ENCODE data around the gene ZNF319. TPM values are rescaled to one million over a fixed set of nuclear protein-coding genes. Genes with fewer than 3 reads are reported as not detected.

Gene ZNF319
- total RNA-seq, 1 donor from 2014 or later, result 14.2 TPM

DNA sequence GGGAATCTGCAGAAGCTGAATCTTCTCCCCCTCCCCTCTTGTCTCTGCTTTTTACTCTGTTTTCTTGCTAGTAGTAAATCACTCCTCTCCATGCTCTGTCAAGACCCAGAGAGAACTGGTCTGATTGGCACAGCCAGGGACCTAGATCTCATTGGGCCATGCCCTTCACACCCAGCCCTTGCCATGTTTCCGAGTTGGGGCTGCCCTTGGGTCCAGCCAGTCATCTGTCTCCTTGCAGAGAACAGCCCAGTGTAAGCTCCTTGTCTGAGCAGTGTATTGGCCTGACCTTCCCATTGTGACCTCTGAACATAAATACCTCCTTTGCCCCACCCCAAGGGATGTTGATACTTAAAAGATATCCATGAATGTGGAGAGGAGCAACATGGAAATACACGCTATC is 28.9 kb upstream of the ZNF319 start:
- no peaks in the 10 kb centered on the region for H3K36me3 Mint-ChIP-seq
- no peaks in the 10 kb centered on the region for H3K9me3 Mint-ChIP-seq
- TF ChIP-seq, protein P1, sequence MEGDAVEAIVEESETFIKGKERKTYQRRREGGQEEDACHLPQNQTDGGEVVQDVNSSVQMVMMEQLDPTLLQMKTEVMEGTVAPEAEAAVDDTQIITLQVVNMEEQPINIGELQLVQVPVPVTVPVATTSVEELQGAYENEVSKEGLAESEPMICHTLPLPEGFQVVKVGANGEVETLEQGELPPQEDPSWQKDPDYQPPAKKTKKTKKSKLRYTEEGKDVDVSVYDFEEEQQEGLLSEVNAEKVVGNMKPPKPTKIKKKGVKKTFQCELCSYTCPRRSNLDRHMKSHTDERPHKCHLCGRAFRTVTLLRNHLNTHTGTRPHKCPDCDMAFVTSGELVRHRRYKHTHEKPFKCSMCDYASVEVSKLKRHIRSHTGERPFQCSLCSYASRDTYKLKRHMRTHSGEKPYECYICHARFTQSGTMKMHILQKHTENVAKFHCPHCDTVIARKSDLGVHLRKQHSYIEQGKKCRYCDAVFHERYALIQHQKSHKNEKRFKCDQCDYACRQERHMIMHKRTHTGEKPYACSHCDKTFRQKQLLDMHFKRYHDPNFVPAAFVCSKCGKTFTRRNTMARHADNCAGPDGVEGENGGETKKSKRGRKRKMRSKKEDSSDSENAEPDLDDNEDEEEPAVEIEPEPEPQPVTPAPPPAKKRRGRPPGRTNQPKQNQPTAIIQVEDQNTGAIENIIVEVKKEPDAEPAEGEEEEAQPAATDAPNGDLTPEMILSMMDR (conservative IDR thresholded peaks at IDR 0.05), result no peak
- H3K27me3 Mint-ChIP-seq, result peaks cover 11% of the 10 kb centered on the region
- no peak for DNase-seq (ENCODE audit: extremely low spot score, unreplicated experiment)
- peaks cover 16% of the 10 kb centered on the region for H3K4me1 Mint-ChIP-seq (ENCODE audit: unreplicated experiment)
- peak overlapping the region; percentile 73 for H3K27ac Mint-ChIP-seq
- peak overlapping the region; percentile 79 for H3K4me3 Mint-ChIP-seq

DNA sequence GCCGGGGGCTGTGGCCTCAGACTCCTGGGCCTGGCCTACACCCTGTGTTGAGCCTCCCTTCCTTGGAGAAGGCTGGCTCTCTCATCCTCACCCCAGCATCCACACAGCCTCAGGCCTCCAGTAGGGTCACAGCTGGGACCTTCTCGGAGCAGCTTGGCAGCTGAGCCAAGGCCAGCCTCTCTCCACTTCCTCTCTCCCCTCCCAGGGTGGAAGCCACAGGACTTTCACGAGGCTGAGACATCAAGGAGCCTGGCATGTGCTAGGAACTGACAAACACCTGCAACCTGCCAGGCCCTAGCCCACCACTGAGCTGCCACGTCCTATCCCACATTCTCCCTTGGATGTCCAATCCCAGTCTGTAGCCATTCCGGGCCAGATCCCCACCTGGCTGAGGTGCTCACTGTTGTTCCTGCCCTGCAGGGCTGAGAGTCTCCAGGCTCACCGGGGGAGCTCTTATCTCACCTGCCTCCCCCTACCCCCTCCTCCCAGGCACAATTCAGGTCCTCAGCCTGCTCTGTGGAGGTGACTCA is 28.1 kb upstream of the ZNF319 start:
- DNase-seq (ENCODE audit: extremely low spot score, unreplicated experiment), result no peak
- Mint-ChIP-seq H3K36me3 (no peaks in the 10 kb centered on the region), H3K27me3 (peaks cover 19% of the 10 kb centered on the region), H3K4me3 (peak overlapping the region; percentile 60), H3K27ac (no peak overlapping the region), H3K9me3 (no peaks in the 10 kb centered on the region), H3K4me1 (ENCODE audit: unreplicated experiment) (peaks cover 16% of the 10 kb centered on the region)
- TF ChIP-seq, protein P1 (conservative IDR thresholded peaks at IDR 0.05), result no peak

DNA sequence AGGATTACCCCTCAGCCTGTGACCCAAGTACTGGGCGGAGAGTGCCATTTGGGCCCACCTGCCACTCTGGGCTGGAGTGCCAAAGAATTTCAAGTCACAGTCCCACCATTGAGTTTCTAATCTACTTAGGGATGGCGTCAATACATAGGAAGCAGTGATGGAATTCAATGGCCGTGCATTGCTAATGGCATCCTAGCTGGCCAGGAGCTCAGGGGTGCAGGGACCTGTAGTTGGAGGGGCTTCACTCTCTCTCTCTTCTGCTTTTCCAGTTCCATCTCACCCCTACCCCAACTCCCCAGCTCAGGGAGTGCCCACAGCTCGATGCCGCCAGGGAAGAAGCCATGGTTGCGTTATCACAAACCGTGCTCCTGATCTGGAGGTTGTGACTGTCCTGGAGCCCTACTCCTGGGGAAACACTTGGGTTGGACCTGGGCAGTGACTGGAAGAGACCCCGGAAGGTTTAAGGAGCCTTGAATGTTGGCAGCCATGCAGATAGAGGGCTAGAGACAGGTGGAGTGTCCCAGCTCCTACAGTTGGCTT is 27.5 kb upstream of the ZNF319 start:
- Mint-ChIP-seq H3K36me3 (no peaks in the 10 kb centered on the region), H3K27me3 (peaks cover 23% of the 10 kb centered on the region), H3K4me3 (peak overlapping the region; percentile 79), H3K27ac (no peak overlapping the region), H3K4me1 (ENCODE audit: unreplicated experiment) (peaks cover 13% of the 10 kb centered on the region), H3K9me3 (no peaks in the 10 kb centered on the region)
- TF ChIP-seq, protein P1 (conservative IDR thresholded peaks at IDR 0.05), result no peak
- no peak for DNase-seq (ENCODE audit: extremely low spot score, unreplicated experiment)

DNA sequence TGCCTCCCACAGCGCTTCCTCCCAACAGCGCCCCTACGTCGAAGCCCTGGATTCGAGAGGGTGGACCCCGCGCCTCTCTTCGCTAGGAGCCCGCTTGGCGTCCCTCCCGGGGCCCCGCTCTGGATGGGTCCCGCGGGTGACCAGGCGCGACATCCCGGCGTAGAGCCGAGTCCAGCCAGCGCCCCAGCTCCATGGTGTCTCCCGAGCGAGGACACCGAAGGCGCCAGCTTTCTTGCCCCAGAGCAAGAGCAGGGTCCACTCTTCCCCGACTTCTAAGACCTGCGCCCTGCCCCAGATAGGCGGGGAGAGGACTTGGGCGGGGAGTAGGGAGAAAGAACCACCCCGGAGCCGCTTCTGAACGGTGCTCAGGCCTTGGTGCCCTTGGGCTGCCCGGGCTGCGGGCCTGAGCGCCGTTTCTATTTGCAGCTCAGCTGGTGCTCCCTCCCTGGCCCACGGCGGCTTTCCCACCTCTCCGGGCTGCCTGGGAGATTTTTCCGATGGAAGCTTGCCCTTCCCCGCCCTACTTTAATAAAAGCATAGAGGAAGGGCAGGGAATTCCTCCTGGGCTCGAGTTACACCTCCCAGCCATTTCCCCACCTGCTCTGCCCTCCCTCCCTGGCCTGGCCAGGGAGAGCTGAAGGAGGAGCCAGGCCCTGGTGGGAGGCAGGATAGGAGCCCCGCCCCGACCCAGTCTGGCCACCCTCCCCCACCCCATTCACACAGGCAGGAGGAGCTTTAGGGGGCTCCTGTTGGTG is 26.9 kb upstream of the ZNF319 start:
- TF ChIP-seq, protein P1 (conservative IDR thresholded peaks at IDR 0.05), result no peak
- H3K4me1 Mint-ChIP-seq (ENCODE audit: unreplicated experiment), result peaks cover 19% of the 10 kb centered on the region
- H3K27ac Mint-ChIP-seq, result no peak overlapping the region
- H3K4me3 Mint-ChIP-seq, result peak overlapping the region; percentile 80
- H3K9me3 Mint-ChIP-seq, result no peaks in the 10 kb centered on the region
- peaks cover 26% of the 10 kb centered on the region for H3K27me3 Mint-ChIP-seq
- H3K36me3 Mint-ChIP-seq, result no peaks in the 10 kb centered on the region
- DNase-seq (ENCODE audit: extremely low spot score, unreplicated experiment), result no peak

DNA sequence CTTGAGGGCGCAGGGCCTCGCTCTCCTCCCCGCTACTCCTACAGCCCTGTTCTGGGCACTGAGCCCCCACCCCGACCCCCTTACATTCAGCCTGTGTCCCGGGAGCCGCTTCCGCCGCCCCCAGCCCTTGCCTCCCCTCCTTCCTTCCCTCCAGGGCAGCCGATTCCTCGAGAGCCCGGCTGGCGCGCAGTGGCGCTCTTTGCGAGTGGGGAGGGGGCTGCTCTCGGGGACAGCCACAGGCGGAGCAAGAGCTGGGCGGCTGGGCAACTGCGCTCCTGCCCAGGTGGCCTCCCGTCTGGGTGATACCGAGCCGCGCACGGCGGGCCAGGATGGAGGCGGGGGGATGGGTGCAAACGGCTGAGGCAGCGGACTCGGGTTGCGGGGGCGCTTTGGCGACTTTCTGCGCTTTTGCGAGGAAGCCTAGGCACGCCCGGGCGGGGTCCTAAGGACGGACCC is 26.3 kb upstream of the ZNF319 start:
- Mint-ChIP-seq H3K27me3 (peaks cover 26% of the 10 kb centered on the region), H3K27ac (no peak overlapping the region), H3K9me3 (no peaks in the 10 kb centered on the region), H3K4me3 (peak overlapping the region; percentile 80), H3K4me1 (ENCODE audit: unreplicated experiment) (peaks cover 17% of the 10 kb centered on the region), H3K36me3 (no peaks in the 10 kb centered on the region)
- no peak for DNase-seq (ENCODE audit: extremely low spot score, unreplicated experiment)
- TF ChIP-seq, protein P1 (conservative IDR thresholded peaks at IDR 0.05), result peak; percentile 12
